GM15510 (cell line): Measurements from ENCODE around the gene C20orf141.

Source experiments
- POLR2A ChIP-seq: IDR thresholded peaks from 3 replicates; pipeline ENCODE4 v1.6.1; 2011; ENCODE audit warnings: borderline replicate concordance; ENCODE audit not compliant: insufficient read length; ENCODE audit errors: extremely low read depth

C20orf141 gene

DNA sequence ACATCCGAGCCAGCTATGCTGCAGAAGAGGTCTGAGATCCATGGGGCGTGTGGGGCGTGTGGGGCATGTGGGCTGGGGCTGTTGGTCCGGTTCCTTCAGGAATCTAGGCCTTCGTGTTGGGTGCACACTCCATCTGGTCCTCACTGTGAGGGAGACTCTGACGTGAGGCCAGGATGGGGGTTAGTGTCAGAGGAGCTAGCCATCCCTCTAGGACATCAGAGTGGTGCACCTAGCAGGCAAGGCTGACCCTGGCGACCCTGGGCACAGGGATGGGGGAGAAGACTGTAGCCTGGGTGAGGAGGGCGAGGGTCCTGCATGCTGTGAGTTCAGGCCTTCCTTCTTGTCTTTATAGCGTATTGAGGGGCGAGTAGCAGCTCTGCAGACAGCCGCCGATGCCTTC, 49.8 kb downstream of the C20orf141 start:
- no peak for TF ChIP-seq POLR2A

GRCh38 chr20:2865101-2865500, 50.3 kb downstream of the C20orf141 start:
- TF ChIP-seq POLR2A, result no peak
